ENCODE data around the gene GAL3ST1.

Gene GAL3ST1

GRCh38 chr22:30609260-30610185 is 35.1 kb upstream of the GAL3ST1 start:
- Histone ChIP-seq H3K4me3 (IDR thresholded peaks at IDR 0.05; ENCODE audit: insufficient read depth, low read depth, low read length) (no peak overlapping the region), H4K20me1 (ENCODE audit: insufficient read depth) (no peaks in the 10 kb centered on the region), H3K27ac (peak overlapping the region; percentile 83), H3K4me1 (ENCODE audit: low read depth, poor library complexity, severe bottlenecking) (peaks cover 58% of the 10 kb centered on the region), H3K79me2 (ENCODE audit: insufficient read depth, low read depth) (peaks cover 5% of the 10 kb centered on the region; the same call in 1 of the 2 replicates), H3K27me3 (ENCODE audit: insufficient read depth, low read depth) (no peaks in the 10 kb centered on the region), H3K9ac (peak overlapping the region; percentile 55; the same call in 1 of the 2 replicates), H2AFZ (ENCODE audit: low read depth) (peak overlapping the region; percentile 11; the same call in 1 of the 2 replicates), H3K36me3 (ENCODE audit: insufficient read depth) (no peaks in the 10 kb centered on the region), H3K4me2 (peak overlapping the region; percentile 74)
- no peak for TF ChIP-seq CTCF (conservative IDR thresholded peaks at IDR 0.05; ENCODE audit: low read depth, low read length)

GRCh38 chr22:30607939-30608338 is 33.5 kb upstream of the GAL3ST1 start:
- Histone ChIP-seq H2AFZ (ENCODE audit: low read depth) (no peak overlapping the region; the same call in 1 of the 2 replicates), H3K27me3 (ENCODE audit: insufficient read depth, low read depth) (no peaks in the 10 kb centered on the region), H3K36me3 (ENCODE audit: insufficient read depth) (no peaks in the 10 kb centered on the region), H3K4me3 (IDR thresholded peaks at IDR 0.05; ENCODE audit: insufficient read depth, low read depth, low read length) (no peak overlapping the region), H4K20me1 (ENCODE audit: insufficient read depth) (no peaks in the 10 kb centered on the region), H3K79me2 (ENCODE audit: insufficient read depth, low read depth) (peaks cover 5% of the 10 kb centered on the region; the same call in 1 of the 2 replicates), H3K4me1 (ENCODE audit: low read depth, poor library complexity, severe bottlenecking) (peaks cover 64% of the 10 kb centered on the region), H3K9ac (peak overlapping the region; percentile 62), H3K27ac (peak overlapping the region; percentile 83), H3K4me2 (peak overlapping the region; percentile 74)
- TF ChIP-seq CTCF (conservative IDR thresholded peaks at IDR 0.05; ENCODE audit: low read depth, low read length) = no peak

- Histone ChIP-seq H2AFZ (ENCODE audit: low read depth) (peak overlapping the region; percentile 75), H4K20me1 (ENCODE audit: insufficient read depth) (no peaks in the 10 kb centered on the region), H3K4me2 (peak overlapping the region; percentile 74), H3K27me3 (ENCODE audit: insufficient read depth, low read depth) (no peaks in the 10 kb centered on the region), H3K4me1 (ENCODE audit: low read depth, poor library complexity, severe bottlenecking) (peaks cover 65% of the 10 kb centered on the region), H3K4me3 (IDR thresholded peaks at IDR 0.05; ENCODE audit: insufficient read depth, low read depth, low read length) (no peak overlapping the region), H3K36me3 (ENCODE audit: insufficient read depth) (no peaks in the 10 kb centered on the region), H3K27ac (peak overlapping the region; percentile 83), H3K9ac (peak overlapping the region; percentile 62), H3K79me2 (ENCODE audit: insufficient read depth, low read depth) (peaks cover 5% of the 10 kb centered on the region; the same call in 1 of the 2 replicates)
- no peak for TF ChIP-seq CTCF (conservative IDR thresholded peaks at IDR 0.05; ENCODE audit: low read depth, low read length)
These were observed 33.0 kb upstream of the GAL3ST1 start for GRCh38 chr22:30607300-30607930.

- TF ChIP-seq CTCF (conservative IDR thresholded peaks at IDR 0.05; ENCODE audit: low read depth, low read length) = no peak
- no peaks in the 10 kb centered on the region for H3K27me3 ChIP-seq (ENCODE audit: insufficient read depth, low read depth)
- peak within 1 kb of the TSS; percentile 62 for H3K9ac ChIP-seq
- no peak within 1 kb of the TSS for H3K4me3 ChIP-seq (IDR thresholded peaks at IDR 0.05; ENCODE audit: insufficient read depth, low read depth, low read length)
- peaks cover 72% of the 10 kb centered on the region for H3K4me1 ChIP-seq (ENCODE audit: low read depth, poor library complexity, severe bottlenecking)
- peaks cover 5% of the 10 kb centered on the region; the same call in 1 of the 2 replicates for H3K79me2 ChIP-seq (ENCODE audit: insufficient read depth, low read depth)
- peak within 1 kb of the TSS; percentile 75 for H2AFZ ChIP-seq (ENCODE audit: low read depth)
- H3K36me3 ChIP-seq (ENCODE audit: insufficient read depth) = no peaks in the 10 kb centered on the region
- H4K20me1 ChIP-seq (ENCODE audit: insufficient read depth) = no peaks in the 10 kb centered on the region
- H3K4me2 ChIP-seq = peak within 1 kb of the TSS; percentile 81
- peak within 1 kb of the TSS; percentile 83 for H3K27ac ChIP-seq
These were observed 32.2 kb upstream of the GAL3ST1 start, which contains the start of gene TCN2 for GRCh38 chr22:30606455-30607299. Gene TCN2 (plus strand): TSS chr22:30607174. CDS start chr22:30607332, 158 bp downstream.
